Left renal cortex interstitium (tissue), 4 donors: ENCODE data around the gene SNX27. TPM values are rescaled to one million over a fixed set of nuclear protein-coding genes. Genes with fewer than 3 reads are reported as not detected.

Source experiments
- DNase-seq, 4 donors: peaks; one replicate each; pipeline ENCODE4 v3.0.0-alpha.2; 2013; ENCODE audit warnings: low read depth in 4 of 4, low spot score in 2 of 4, missing footprints in 1 of 4
- polyA plus RNA-seq, 4 donors: library from polyadenylated mRNA; unstranded; fragments of 120-200 nt; gene quantifications; one replicate each; pipeline ENCODE4 v1.2.1, GENCODE V29; 2013; ENCODE audit not compliant: insufficient read length in 4 of 4

The SNX27 gene
- polyA plus RNA-seq, 4 donors, result 16.3 to 29.6 (median 23.0) TPM

DNA sequence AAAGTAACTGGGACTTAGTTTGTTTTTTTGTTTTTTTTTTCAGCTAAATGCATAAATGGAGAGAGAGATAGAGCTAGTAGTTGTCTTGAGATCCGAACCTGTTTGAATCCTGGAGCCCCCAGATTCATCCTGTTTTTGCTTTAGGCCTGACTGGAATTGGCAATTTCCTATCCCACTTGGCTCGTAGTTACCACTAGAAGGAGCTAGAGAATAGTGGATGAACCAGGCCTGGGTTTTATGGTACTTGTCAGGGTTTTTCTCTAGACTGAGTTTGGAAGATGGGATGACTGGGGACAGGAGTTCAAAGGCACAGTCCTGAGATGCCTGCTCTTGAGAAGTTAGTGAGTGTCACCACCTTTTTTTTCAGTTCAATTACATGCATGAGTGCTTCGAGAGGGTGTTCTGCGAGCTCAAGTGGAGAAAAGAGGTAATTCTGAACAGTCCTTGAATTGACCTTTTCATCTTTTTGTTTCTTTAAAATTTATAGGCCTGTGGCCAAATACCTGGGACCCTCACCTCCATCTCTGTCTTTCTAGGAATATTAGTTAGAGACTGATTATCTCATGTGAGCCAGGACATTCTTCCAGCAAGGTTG is 81.3 kb downstream of the SNX27 start:
- DNase-seq, result no peak

DNA sequence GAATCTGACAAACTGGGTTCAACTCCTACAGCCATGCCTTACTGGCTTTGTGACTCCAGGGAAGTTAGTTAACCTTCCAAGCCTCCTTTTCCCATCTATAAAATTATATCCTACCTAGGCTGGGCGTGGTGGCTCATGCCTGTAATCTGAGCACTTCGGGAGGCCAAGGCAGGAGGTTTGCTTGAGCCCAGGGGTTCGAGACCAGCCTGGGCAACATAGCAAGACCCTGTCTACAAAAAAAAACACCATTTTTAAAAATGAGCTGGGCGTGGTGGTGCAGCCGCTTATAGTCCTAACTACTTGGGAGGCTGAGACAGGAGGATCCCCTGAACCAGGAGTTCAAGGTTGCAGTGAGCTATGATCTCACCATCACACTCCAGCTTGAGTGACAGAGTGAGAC is 89.7 kb downstream of the SNX27 start:
- DNase-seq, result no peak

DNA sequence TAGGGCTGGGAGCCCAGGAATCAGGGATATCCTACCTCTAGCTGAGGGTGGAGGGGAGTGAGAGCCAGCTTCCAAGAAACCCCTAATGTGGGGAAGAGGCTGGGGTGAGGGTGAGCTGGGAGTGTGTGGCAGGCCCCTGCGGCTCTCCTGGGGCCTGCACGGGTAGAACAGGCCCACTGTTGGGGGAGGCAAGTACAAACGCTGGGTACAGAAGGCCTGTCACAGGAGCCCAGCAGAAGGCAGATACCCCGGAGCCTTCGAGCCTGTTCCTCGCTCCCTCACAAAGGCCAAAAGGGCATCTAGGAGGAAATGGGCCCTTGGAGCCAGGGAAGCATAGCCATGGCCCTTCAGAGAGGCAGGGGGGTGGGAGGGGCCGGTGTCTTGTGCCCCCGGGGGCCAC is 91.1 kb downstream of the SNX27 start:
- DNase-seq, result no peak

DNA sequence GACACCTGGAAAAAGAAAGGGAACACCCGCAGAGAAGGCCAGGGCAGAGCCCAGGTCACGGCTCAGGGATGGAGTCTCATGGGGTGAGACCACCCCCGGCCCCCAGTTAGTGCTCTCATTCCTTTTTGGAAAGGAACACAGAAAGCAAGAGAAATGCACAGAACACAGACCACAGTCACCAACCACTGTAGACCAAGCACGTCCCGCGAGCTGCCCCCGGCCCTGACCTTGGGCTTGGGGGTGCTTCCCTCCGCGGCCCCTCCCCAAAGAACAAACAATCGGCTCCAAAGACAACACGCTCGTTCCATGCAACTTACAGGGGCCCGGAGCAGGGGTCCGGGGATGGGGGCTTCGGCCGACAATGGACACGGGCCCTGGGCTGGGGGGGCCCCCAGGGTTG is 92.0 kb downstream of the SNX27 start:
- DNase-seq, result no peak

DNA sequence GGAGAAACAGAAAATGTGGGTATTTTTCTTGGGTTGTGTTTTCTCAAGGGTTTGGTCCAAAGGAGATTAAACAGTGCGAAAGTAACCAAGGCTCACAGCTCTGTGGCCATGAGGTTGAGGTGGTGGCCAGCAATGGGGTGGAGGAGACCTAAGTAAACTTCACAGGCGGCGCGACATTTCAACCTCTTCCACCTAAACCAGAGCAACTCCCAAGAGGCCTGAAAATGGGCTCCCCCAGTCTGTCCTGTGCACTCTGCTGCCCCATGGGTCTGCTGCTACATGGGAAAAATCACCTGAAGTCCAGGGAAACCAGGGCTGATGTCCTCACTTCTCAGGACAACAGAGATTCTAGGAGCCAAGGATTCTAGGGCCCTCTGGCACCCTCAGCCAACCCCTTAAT is 92.4 kb downstream of the SNX27 start:
- no peak for DNase-seq

DNA sequence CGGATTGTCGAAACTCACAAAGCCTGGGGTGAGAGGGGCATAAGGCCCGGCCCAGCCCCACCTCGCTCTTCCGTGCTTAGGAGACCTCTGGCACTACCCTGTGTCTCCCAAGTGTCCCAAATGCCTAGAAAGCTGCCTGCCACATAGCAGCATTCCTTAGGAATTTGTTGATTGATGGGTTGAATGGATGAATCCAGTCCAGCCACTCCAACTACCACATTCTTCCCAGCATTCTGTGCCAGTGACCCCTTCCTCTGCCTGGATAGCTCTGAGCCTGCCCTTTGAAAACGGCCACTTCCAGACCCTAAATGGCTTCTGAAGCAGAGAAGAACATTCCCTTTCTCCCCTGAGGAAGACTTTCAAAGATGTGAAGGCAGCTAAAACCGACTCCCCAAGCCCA is 93.3 kb downstream of the SNX27 start:
- no peak for DNase-seq

DNA sequence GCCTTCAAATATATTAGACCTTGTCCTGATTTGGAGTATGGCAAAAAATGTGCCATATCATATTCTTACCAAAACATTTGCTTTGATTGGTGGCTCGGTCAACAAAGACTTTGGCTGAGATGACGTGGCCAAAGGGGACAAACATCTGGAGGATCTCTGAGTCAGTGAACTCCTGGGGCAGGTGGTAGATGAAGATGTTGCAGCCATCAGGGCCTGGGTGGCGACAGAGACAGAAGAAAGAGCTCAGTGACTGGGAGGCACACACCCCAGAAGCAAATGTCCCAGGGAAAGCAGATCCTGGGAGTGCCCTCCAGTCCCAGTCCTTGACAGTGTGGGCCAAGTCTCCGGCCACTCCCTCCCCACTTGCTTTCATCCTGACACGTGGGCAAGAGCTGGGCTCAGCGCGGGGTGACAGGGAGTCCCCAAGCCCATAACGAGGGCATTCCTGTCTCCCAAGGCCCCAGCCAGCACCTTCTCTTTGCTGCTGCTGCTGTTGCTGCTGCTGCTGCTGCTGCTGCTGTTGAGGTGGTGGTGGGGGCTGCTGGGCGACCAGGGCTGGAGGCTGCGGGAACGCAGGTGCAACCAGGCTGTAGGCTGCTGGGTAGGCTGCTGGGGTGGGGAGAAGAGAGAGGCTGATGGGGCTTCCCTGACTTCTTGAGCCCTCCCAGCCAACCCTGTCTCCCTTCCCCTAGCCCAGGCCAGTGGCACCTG is 94.1 kb downstream of the SNX27 start:
- DNase-seq, result no peak

DNA sequence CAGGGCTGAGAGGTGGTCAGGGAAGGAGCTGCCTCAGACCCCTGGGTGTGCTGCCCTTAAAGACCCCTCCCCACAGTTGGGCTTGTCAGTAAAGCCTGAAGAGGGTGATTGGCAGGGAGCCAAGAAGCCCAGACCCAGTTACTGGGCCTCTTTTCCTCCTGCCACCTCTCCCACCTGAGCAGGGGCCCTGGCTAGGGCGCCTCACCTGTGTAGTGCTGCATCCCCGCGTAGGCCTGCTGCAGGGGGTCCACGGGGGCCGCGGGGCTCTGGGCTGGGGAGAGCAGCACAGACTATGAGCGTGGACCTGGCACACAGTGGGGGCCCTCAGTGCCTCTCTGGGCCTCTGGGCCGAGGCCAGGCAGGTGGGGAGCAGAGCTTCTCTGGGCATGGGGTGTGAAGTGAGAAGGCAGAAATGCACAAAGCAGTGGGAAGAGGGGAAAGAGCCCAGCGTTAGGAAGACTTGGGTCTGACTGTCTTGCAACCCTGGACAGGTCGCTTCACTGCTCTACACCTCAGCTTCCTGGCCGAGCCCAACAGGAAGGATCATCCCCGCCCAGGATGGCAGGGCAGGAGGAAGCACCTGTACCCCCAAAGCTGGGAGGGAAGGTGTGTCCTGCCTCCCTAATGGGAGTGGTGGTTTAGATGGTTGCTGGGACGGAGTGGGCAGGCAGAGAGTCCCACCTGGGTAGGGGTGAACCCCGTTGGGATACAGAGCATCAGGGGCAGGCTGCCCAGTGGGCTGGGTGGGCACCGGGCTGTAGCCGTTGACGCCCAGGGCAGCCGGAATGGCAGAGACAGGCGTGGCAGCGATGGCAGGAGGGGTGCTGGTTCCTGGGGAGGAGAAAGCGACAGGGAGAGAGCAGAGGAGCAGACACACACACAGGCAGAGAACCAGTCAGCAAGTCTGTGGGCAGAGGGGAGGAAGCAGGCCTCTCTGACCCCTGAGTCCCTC is 94.9 kb downstream of the SNX27 start:
- no peak for DNase-seq

DNA sequence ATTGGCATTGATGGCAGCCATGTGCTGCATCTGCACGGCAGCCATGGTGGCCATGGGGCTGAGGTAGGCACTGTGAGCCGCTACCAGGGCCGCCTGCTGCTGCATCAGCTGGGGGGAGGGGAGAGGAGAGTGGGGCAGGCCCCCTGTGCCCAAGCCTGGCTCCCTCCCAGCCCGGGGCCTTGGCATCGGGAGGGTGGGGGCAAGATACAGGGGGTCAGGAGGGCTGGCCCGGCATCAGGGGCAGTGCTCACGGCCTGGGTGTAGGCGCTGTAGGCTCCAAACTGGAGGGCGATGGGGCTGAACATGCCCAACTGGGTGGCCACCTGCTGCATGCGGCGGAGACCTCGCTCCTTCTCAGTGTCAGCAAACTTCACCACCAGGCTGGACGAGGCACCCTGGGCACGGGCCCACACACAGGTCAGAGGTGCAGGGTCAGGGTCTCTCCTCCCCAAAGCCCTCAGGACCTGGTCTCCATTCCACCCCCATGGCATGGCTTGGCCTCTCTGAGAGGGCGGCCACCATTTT is 95.8 kb downstream of the SNX27 start:
- DNase-seq, result no peak

DNA sequence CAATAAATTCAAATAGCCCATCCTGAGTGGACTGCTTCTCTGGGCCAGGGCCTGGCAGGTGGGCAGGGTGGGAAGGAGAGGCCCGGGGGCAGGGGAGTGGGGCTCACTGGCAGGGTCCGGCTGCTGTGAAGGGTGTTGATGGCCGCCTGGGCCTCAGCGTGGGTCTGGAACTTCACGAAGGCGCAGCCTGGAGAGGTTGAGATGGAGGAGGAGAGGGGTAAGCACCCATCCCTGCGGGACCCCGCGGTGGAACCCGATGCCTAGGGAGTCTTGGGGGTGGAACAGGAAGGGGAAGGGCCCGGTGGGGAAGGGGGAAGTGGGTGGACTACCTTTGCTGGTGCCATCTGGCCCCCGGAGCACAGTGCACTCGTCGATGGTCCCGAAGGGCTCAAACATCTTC is 97.0 kb downstream of the SNX27 start:
- no peak for DNase-seq

DNA sequence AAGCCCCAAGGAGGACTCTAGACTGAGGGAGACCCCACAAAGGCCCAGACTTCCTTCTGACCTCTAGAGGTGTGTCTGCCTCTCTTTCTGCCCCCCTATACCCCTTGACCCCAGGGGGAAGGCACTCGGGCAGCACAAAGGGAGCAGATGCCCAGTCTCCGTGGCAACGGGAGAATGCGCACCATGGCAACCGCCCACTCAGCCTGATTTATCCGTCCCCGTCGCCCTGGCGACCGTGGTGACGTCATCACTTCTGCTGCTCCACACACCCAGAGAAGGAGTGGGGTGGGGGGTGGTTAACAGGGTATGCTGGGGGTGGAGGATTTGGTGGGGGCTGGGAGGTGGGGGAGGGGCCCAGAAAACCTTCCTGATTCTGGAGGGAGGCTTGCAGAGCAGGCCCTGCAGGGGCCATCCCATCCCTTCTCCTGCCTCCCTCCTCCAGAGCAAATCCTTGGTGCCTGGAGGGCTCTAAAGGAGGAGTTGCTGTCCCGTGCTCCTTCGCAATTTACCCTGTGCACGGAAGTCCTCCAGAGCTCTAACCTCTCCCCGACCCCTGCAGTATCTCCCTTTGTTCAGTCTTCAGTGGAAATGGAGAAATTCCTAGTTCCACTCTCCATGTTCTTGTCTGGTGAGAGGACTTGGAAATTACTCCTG is 98.5 kb downstream of the SNX27 start:
- DNase-seq, result no peak

DNA sequence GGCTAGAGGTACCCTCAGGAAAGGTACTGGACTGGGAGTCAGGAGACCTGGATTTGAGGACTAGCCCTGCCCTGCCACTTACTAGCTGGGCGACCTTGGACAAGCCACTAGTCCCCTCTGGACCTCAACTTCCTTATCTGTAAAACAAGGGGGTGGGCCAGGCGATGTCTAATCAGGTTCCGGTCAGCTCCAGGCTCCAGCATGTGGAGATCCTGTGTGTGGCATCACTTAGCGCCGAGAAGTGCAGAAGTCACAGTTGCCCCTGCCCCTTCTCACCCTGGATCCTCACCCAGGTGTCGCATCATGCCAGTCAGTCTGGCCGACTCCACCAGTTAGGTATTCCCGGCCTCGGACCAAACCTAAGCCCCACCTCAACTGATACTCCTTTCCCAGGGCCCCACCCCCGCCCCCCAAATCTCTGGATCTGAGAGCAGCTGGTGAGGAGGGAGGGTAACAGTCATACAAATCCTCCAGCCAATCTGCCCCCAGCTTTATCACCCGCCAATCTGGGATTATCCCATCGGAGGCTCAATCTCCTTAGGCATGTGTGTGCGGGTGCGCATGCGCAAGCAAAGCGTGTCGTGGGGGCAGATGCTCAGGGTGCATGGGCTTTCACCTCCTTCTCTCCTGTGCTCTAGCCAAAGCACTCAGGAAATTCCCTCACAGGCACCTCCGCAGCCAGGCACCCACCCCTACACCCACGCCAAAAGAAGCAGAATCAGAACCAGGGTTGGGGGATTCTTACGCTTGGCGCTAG is 99.4 kb downstream of the SNX27 start:
- no peak for DNase-seq

DNA sequence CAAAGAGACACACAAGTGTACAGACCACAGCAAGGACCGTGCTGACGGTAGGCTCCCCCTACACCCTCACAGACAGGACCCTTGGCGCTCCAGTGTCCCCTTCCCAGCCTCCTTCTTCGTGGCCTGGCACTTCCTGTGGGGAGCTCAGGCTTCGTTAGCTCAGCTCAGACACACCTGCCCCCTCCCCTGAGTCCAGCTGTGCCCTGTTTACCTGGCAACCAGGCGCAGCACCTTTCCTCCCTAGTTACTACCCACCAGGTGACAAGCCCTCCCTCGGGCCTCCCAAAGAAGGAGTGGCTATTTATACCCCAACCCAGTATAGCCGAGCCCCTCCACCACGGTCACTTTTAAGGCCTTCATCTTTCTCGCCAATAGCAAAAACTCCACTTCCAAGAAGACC is 100.1 kb downstream of the SNX27 start:
- no peak for DNase-seq

DNA sequence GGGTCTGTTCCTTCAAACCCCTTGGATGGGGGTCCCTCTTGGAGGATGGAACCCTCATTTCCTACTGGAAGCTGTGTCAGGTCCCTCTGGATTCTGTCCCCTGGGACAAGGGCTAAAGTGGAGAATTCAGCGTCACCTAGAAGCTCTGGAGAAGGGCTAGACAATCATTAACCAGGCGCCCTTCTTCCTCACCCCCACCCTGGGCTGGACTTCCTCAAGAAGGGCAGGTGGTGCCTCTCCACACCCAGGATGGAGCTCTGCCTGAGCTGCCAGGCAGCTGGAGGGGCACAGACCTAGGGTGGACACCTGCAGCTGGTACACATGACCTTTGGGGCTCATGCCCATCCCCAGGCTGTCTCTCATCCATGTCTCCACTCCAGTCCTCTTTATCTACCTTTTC is 101.2 kb downstream of the SNX27 start:
- DNase-seq, result no peak

DNA sequence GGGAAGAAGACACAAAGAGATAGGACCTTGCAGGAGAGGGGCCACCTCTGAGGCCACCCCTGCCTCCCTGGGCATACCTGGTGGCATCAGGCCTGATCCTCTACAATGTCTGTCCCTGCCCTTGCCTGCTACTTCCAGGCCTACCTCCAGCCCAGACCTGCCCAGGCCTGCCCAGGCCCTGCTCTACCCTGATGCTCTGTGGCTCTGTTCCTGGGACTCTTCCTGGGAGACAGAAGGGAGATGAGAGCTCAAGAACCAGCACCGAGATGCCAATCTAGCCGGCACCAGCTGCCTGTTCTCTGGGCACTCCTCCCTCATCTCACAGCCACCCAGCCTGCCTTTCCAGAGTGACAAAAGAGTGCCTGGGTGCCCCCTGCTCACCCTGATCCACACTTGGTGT is 102.0 kb downstream of the SNX27 start:
- DNase-seq, result no peak

DNA sequence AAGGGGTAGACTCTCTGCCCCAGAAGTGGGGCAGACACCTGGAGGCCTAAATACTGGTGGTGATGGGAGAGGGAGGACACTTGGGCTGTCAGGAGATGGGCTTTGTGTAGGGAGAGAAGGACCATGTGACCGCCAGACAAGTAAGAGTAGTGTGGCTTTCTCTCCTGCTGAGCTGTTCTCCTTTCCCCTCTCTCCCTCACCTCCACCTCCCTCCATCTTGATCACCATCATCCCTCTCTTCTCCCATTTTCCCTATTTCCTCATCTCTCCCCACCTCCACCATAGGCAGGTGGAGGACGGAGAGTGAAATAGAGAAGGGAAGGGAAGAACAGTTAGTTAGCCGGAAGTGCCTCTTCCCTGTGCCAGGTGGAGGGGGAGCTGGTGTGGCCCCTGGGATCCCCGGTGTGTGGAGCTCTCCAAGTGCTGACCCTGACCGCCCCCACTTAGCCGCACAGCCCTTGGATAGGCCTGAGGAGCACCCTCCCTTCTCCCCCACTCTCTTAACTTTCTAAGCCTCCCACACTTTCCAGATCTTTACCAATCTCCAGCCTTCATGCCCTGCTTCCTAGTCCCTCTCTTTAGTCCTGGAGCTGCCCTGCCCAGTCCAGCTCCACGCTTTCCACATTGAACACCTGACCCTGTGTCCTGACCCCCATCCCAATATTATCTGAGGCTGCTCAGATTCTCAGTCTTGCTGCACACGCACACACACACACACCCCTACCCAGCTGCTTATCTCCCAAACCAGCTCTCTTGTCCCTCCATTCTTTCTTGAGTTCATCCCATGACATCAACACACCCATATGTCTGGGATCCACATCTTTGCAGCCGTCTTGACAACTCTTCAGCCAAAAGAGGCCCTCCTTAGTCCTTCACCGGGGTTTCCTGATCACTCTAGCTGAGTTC is 103.2 kb downstream of the SNX27 start:
- DNase-seq, result no peak

DNA sequence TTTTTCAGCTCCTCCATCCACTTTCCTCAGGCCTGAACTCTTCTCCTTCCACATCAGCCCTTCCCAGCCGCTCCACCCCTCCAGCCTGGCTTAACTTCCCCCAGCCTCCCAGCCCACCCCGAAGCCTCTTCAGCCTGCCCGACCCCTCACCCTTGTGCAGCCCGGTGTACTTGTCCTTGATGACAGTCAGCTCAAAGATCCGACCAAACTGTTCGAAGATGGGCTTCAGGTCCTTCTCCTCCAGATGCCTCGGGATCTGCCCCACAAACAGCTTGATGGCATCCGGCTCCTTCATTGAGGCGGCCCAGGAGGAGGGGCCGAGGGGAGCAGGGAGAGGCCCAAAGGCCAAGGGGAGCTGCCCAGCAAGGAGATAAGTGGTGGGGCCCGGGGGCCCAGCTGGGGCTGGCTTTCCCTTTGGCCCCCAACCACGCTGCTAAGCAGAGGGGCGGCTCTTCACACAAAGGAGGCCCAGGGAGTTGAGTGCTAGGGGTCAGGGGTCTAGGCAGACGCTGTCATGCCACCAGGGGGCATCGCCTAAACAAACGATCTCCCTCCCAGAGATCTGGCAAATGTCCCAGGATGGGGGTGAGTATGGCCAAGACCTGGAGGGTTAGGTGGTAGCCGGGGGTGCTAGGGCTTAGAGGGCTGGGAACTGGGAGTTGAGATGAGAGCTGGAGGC is 104.0 kb downstream of the SNX27 start:
- no peak for DNase-seq

DNA sequence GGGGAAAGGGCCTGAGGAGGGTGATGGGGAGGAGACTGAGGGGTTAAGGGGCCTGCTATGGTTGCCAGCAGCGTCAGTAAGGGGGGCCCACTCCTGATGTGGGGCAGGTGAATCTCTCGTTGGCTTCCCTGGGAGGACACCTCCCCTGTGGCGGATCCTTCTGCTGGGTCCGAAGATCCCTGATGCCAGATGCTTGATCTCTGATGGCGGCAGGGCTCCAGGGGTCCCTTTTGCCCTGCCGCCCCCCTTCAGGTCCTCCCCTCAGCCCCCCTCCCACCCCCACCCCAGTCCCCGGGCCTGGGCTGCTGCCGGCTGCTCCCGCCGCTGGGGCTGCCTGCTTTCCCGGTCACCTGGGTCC is 104.5 kb downstream of the SNX27 start:
- no peak for DNase-seq
